Activated effector memory CD4-positive, alpha-beta T cell treated with anti-CD3 and anti-CD28 coated beads, Interleukin-2, amount 50 U/mL, for 16 hours (primary cell): ENCODE measurements around the gene ULK4.

Experiments used
- DNase-seq: peaks from one replicate; pipeline ENCODE4 v3.0.0-alpha.2; 2020

The ULK4 gene

DNA sequence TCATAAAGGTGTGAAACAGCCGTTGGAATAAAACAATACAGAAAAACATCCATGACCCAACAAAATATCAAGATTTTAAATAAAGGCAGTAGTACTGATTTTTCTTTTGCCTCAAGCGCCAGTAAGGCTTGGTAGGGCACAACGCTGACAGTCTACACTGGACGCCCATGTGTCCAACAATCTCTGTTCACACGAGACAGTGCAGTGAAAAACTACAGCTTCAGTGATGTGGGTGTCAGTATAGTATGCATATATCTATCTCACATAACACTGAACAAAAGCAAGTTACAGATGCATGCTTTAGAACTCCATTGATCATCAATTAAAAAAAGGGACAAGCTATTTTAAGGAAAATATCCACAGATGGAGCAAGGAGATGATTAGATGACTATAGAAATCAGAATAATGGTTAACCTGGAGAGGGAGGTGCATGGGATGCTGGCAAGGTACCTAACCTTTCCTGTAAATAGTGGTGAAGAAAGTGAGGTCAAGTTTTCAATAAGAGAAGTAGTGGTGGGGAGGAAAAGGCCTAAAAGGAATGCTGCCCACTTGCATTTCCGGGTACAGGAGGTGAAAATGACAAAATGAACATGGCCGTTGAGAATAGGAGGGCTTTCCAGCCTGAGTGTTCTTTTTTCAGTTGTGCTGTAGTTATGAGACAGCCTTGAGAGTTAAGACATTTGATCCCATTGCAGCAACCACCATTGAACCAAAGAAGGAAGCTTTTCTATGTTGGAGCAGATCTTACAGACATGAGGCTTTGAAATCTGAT lies 719.9 kb downstream of the ULK4 start:
- DNase-seq: no peak

DNA sequence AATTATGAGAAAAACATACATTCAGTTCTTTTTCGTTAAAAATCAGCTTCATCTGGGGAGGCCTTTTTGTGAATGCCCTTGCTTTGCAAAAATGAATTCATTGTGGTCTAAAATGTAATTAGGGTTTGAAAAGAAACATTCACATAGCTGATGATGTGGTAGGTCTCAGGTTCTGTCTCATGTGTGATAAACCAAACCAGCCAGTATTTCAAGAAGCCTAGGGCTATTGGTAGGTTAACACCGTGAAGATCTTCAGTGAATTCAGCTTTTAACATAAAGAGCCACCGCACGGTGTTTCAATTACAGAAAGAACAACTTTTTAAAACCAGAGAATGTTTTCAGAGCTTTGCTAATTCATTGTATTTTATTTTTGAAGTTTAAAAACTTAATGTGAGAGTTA lies 720.7 kb downstream of the ULK4 start:
- no peak for DNase-seq

DNA sequence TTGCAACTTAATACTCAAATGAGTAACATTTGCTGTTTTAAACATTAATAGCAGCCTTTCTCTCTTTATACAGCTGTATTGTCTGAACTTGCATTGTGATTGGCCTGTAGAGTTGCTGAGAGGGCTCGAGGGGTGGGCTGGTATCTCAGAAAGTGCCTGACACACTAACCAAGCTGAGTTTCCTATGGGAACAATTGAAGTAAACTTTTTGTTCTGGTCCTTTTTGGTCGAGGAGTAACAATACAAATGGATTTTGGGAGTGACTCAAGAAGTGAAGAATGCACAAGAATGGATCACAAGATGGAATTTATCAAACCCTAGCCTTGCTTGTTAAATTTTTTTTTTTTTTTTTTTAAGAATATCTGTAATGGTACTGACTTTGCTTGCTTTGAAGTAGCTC lies 722.3 kb downstream of the ULK4 start:
- DNase-seq: no peak

DNA sequence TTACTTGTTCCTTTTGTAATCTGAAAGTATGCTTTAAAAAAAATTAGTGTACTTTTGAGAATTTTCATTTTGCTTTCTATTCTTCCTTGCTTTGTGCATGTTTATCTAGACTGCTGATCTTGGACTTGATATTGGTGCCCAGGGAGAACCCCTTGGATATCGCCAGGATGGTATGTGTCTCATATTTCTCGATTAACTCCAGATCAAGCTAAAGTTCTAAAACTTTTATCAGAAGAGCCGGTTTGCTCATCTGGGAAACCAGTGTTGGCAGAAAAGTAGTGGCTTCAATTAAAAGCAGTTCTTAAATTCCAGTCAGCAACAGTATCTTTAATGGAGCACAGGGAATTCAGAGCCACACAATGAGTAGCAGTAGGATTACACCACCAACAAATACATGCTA lies 724.0 kb downstream of the ULK4 start:
- no peak for DNase-seq

DNA sequence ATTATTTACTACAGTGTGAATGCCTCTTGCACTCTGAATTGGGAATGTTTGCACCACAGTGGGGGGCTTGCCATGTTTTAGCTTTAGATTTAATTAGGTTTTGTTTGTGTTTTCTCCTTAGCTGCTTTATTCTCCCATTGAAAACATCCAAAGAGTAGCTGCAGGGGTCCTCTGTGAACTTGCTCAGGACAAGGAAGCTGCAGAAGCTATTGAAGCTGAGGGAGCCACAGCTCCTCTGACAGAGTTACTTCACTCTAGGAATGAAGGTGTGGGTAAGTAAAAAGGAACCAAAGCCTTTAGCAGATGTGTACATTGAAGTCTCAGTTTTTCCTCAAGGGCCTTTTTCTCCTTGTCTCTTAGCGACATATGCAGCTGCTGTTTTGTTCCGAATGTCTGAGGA lies 725.7 kb downstream of the ULK4 start:
- no peak for DNase-seq

DNA sequence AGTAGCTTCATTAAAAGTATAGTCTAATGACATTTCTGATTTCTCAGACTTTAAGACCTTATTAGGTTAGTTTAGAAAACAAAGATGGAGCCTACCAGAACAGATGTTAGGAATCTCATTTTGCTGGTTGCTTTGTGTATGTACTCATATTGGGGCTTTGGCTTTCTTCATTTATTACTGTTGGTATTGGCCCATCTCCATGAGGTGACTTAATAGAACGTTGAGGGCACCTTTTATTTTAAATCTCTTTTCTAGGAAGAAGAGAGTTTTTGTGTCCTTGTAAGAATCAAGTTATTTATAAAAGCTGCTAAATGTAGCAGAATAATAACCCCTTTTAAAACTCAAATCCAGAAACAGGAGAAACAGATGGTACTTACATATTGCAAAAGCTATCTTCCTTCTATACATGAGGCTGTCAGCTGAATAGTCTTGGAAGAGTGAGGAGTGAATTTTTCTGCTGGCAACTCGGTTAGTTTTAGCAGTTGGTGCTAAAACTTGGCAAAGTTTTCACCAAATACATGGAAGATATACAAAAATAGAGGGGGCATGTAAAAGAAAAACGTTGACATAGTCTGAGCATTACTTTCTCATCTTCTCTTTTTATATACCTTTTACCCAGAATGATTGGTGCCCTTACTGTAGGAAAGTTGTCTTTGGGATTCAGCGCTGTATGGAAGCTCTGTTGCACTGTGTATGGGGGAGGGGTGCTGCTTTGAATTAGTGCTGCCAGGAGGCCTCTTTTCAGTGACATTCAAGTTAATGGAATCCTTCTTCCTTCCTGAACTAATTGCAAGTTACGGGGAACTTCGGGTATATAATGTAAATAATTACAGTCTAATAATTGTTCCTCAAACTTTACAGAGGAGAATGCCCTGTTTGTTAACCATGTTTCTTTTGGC lies 726.8 kb downstream of the ULK4 start:
- DNase-seq: no peak

DNA sequence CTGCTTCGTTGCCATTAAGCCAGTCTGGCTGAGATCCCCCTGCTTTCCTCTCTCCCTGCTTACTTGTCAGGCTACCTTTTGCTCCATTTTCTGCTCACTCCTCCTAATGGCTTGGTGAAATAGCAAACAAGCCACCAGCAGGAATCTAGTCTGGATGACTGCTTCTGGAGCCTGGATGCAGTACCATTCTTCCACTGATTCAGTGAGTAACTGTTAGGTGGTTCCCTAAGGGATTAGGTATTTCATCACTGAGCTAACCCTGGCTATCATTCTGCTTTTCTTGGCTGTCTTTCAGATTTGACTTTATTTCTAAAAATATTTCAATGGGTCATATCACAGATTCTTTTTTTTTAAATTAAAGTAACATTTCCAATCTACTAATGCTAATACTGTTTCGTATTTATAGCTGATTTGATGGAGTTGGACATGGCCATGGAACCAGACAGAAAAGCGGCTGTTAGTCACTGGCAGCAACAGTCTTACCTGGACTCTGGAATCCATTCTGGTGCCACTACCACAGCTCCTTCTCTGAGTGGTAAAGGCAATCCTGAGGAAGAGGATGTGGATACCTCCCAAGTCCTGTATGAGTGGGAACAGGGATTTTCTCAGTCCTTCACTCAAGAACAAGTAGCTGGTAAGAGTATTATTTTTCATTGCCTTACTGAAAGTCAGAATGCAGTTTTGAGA lies 737.6 kb downstream of the ULK4 start:
- no peak for DNase-seq

DNA sequence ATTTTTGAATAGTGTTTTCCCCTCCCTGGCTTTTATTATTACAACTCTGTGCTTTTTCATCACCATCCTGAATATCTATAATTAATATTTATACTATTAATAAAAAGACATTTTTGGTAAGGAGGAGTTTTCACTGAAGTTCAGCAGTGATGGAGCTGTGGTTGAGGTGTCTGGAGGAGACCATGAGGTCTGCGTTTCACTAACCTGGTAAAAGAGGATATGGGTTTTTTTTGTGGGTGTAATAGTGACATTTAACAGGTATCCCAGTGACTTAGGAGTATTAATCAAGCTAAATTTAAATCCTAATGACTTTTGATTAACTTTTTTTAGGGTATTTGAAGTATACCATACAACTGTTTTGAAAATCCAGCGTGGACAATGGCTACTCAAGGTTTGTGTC lies 738.2 kb downstream of the ULK4 start:
- no peak for DNase-seq

DNA sequence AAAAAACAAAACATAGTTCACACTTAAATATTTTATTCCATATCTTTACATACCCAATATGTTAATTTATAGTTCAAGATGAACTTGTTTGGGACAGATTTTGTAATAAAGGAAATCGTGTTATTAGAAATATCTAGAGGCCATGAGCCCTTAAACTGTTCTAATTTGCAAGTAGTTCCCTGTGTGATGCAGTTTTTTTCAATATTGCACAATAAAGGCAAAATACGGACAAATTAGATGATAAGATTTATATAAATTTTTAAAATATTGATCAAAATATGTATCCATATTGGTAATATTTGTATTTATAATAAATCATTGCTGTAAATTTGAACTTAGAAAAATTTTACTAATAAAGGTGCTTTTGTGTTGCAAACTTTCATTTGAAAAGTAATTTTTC lies 738.8 kb downstream of the ULK4 start:
- no peak for DNase-seq

DNA sequence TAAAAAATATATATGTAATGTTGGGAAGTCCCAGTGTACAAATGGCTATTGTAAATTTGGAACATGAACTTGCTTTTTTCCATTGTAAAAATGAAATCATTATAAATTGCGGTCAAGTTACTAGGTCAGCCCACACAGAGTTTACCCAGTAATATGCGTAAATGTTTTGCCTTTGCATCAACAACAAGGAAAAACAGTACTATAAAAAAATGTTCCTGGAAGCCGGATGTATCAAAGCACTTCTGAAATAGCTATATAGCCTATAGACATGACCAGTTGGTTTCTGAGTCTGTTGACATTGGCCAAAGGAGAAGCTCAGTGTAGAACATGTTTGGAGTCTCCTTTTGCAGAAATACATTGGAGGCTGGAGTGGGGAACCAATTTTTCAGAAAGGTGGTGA lies 739.4 kb downstream of the ULK4 start:
- DNase-seq: no peak

DNA sequence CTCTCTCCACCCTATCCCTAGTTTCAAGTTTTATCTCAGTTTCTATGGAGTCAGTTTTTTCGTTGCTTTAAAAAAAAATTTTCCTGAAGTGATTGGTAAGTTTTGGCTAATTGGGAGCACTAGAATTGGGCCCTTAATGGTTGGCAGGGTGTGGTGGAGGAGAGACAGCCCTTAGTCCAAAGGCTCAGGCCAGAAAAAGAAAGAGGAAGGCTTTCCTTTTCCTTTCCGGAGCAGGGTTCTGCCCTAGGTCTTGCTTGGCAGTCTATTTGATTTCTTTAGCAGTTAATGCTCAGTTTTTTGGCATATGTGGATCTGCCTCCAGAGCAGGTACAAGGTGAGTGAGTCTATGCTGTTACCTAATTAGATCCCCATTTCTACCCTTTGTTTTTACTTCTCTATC lies 739.9 kb downstream of the ULK4 start:
- no peak for DNase-seq

DNA sequence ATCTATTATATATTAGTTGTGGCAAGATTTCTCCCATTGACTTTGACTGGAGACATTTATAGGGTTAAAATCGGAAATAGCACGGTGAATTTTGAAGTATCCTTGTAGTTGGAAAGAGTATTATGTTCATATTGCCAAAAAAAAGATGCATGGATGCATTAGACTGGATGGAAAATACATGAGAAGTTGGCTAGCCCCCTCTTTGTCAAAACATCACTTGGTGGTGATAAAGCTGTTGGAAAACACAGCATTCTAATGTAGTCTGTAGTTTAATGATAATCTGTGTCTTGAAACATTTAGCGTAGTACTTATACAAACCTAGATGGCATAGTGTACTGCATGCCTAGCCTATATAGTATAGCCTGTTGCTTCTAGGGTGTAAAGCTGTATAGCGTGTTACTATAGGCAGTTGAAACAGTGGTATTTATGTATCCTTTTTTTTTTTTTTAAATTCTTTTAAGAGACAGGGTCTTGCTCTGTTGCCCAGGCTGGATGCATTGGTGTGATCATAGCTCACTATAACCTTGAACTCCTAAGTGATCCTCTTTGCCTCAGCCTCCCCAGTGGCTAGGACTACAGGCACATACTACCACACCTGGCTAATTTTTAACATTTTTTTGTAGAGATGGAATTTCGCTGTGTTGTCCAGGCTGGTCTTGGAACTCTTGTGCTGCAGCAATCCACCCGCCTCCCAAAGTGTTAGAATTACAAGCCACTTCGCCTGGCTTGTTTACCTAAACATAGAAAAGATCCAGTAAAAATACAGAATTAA lies 740.8 kb downstream of the ULK4 start:
- DNase-seq: no peak

DNA sequence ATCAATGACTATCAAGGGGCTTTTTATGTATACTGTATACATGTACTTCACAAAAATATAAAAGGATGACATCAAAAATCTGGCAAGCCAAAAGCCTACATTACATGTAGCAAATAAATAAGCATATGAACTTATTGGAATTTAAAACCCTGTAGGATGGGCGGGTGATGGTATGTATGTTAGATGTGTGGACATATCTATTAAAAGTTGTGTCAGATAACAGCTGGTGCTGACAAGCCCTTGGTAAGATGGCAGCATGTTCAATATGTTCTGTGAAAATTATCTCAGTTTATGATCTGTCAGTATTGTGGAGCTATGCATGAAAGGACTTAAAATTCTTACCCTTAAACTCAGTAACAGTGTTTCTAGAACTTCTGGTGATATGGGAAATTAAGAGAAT lies 742.5 kb downstream of the ULK4 start:
- no peak for DNase-seq

DNA sequence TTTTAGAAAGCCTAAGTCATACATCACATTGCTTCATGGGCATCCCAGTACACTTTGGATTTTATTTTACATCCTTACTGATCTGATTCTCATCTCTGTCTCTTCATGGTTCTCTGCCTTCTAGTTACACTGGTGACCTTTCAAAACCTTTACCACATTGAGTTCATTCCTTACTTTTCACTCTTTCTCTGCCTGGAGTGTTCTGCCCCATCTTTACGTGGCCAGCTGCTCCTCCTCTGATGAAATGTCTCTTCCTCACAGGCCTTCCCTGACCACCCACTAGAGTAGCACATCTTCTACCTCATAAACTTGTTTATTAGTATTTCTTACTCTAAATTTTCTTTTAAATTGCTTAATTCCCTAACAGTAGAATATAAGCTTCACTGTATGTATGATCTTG lies 744.9 kb downstream of the ULK4 start:
- DNase-seq: no peak

DNA sequence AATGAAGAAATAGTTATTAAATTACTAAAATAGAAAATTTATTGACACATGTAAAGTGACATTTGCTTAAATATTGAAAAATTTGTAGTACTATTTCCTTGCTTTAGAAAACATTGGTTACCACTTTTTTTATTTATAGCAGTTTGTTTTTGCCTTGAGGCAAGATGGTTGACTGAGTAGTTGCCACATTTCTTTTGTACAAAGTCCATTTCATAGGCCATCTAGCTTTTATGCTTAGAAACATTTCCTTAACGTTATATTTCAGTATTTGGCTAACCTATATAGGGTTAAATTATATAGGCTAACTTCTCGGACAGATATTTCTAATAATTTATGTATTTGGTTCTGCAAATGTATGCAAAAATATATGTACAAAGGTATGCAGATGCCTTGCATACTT lies 745.5 kb downstream of the ULK4 start:
- DNase-seq: no peak

DNA sequence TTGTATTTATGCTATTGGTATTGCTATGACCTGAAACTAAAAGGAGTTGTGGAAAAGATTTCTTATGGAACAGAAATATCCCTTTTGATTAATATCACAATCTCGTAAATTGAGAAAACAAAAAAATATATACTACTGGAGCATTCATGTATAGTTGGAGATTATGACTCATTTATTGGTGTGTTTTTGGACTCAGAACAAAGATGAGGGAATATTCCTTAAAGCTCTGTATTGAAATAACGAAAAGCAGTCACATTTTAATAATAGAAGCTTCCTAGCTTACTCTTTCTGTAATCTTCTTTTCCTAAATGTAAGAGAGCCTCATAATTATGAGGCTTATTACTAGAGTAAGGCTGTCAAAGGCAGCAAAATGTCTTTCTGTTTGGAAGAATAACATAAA lies 748.3 kb downstream of the ULK4 start:
- no peak for DNase-seq

DNA sequence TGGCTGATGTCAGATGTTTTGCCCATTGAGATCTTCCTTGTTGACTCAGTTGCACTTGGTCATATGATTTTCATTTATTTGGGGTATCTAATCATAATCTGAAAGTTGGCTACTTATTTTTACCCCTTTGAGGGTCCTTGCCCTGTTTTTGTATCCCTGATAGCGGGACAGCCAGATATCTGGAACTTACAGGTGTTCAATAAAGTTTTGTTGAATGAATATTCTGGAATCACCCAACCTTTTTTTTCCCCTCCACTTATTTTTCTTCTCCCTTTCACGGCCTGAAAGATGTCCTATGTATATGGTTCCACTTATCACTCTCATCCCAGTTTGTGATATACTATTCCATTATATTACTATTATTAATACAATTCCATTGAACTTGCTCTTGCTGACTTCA lies 749.8 kb downstream of the ULK4 start:
- DNase-seq: no peak

DNA sequence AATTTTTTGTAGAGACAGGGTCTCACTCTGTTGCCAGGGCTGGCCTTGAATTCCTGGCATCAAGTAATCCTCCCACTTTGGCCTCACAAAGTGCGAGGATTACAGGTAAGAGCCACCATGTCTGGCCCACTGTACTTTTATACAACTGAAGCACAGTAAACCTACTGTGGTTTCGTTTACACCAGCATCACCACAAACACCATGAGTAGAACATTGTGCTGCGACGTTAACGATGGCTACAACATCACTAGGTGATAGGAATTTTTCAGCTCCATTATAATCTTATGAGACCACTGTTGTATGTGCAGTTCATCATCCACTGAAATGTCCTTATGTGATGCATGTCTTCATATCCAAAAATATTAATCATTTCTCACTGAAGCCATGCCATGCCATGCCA lies 750.9 kb downstream of the ULK4 start:
- DNase-seq: no peak

DNA sequence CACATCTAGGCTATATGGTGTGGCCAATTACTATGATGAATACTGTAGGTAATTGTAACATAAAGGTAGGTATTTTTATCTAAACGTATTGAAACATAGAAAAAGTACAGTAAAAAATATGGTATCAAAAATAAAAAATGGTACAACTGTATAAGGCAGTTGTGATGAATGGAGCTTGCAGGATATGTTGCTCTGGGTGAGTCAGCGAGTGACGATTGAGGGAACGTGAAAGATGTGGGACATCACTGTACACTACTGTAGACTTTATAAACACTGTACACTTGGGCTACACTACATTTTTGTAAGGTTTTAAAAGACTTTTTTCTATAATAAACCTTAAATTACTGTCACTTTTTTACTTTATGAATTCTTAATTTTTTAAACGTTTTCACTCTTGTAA lies 752.3 kb downstream of the ULK4 start:
- no peak for DNase-seq

DNA sequence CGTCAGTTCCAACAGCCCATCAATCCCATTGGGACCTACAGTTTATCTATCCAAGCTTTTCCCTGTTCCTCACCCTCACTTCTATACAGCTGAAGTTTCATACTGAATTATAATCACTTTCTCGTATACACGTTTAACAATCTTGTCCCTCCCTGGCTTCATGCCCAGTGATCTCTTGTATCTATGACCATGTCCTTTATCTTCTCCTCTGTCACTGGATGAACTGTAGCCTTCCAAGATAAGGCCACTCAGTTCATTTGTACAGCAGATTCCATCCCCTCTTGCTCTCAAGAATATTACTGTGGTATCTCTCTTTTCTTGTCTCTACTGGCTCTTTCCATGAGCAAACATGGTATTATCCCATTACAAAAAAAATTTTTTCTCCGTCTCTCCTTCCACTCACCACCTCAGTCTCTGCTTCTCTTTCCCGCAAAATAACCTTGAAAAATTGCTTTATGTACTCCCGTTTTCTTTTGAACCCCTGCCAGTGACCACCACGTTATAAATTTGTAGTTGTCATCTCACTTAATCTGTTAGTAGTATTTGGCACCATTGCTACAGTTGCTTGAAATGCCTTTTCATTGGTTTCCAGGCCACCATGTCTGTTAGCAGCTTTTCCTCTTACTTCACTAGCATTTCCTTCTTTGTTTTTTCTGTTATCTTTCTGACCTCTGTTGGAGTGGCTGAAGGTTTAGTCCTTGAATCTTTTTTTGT lies 753.2 kb downstream of the ULK4 start:
- no peak for DNase-seq

DNA sequence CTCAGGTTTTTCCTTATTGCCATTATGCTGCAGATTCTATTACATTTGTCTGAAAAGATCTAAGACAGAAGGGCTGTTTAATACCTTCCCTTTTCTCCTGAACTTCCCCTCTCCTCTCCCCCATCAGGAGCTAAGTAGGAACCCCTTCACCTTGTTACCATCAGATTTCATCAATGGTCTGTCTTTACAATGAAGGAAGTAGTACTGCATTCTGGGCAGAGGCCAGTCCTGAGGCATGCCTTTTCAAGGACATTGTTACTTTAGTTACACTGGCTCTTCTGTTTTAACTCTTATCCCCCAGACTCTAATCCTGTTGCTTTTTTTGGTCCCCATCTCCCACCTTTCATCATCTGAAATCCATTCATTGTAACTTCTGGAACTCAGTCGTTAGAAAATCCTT lies 754.5 kb downstream of the ULK4 start:
- DNase-seq: no peak

DNA sequence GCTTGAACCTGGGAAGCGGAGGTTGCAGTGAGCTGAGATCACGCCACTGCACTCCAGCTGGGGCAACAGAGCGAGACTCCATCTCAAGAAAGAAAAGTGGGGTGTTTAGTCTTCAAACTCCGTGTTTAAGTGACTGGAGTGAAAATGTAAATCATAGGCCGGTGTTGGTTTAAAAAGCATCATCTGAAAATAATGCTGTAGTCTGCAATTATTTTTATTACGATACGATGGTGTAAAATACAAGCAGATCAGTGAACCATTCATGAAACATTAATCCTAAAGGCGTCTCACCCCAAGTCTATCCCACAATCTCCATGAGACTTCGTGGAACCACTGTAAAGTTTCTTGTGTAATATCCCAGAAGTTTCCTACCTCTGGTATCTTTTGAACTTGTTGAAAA lies 756.3 kb downstream of the ULK4 start:
- DNase-seq: no peak
